ENCODE results near the gene MLEC. TPM values are rescaled to one million over a fixed set of nuclear protein-coding genes. Genes with fewer than 3 reads are reported as not detected.

The MLEC gene
- total RNA-seq, 1 donor from 2014 or later = 40.1 TPM

DNA sequence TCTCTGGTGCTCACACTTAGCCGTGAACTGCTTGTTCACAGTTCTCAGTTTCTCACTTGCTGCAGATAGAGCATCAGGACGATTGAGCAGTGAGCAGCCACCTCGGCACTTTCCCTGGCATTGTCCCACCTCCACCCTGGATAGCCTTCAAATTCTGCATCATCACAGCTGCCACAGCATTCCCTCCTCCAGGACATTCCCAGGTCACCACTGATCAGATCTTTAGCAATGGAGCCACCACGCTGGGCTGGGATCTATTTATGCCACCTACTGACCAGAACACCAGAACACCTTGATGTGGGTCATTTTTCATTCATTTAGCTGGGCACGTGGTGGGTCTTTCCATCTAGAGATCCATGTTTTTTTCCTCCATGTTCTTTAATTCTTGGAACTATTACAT lies 62.3 kb downstream of the MLEC start:
- ATAC-seq = no peak

DNA sequence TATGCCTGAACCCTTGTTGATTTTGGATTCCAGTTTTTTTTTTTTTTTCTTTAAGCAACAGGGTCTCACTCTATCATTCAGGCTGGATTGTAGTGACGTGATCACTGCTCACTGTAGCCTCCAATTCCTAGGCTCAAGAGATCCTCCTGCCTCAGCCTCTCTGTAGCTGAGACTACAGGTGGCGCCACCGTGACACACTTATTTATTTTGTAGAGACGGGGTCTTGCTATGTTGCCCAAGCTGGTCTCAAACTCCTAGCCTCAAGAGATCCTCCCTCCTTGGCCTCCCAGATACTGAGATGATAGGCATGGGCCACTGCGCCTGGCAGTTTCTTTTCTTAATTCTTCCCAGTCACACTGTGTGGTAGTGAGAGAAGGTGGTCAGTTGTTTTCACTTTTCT lies 63.9 kb downstream of the MLEC start:
- no peak for ATAC-seq

DNA sequence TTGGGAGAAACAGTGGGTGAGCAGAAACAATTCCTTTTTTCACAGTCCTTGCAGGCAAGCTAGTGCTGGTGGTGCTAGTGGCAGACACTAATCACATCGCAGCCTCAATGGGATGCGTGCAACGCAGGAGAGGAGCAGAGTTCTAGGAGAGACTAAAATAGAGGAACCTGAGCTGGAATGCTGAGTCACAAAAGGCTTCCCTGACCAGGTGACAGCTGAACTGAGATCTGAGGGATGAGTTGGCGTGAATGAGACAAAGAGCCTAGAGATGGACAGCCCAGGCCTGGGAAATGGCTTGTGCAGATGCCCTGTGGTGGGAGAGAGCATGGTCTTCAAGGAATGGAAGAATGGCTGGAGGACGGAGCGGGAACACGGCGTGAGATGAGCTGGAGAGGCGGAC lies 64.4 kb downstream of the MLEC start:
- ATAC-seq = no peak

Other genes with a start within 250 kb of the MLEC start
- 514 TPM for gene COX6A1, start 249.0 kb upstream of the MLEC start, total RNA-seq
- 22.4 TPM for gene TRIAP1, start 240.8 kb upstream of the MLEC start, total RNA-seq
- 9.8 TPM for gene GATC, start 240.7 kb upstream of the MLEC start, total RNA-seq
- 139 TPM for gene SRSF9, start 217.4 kb upstream of the MLEC start, total RNA-seq
- 621 TPM for gene DYNLL1, start 191.0 kb upstream of the MLEC start, total RNA-seq
- gene COQ5, start 158.0 kb upstream of the MLEC start, total RNA-seq = 23.2 TPM
- gene RNF10, start 152.8 kb upstream of the MLEC start, total RNA-seq = 198 TPM
- gene POP5, start 105.7 kb upstream of the MLEC start, total RNA-seq = 26.2 TPM
- 0.16 TPM for gene CABP1, start 46.5 kb upstream of the MLEC start, total RNA-seq
- 14.7 TPM for gene UNC119B, start 23.3 kb downstream of the MLEC start, total RNA-seq
- 11.3 TPM for gene ACADS, start 38.7 kb downstream of the MLEC start, total RNA-seq
- gene SPPL3, start 217.2 kb downstream of the MLEC start, total RNA-seq = 85.8 TPM

All from esophagus mucosa (tissue), 1 donor.